PC-3 (cell line): Measurements from ENCODE around the gene R3HDM2. TPM values are rescaled to one million over a fixed set of nuclear protein-coding genes. Genes with fewer than 3 reads are reported as not detected.
"Not testable (repeated sequence)": the region's sequence is repeated elsewhere in the genome, so short reads cannot be mapped to it uniquely, and the experiment has no call there.

Experiments
- ATAC-seq: fragments of 200-7000 bp; cut with Tn5 transposase; 2 replicates; pipeline ENCODE4 v1.9.1; 2020; ENCODE audit warnings: mild to moderate bottlenecking, moderate library complexity
- BruUV-seq: library from RNA; stranded (reverse); fragments of 400-500 nt; replicated peaks from 2 replicates; lab custom pipeline; 2021; lab: Mats Ljungman, UMichigan
- CTCF ChIA-PET: fragments of 300-600 bp; sonication (Branson Sonifier 250); formaldehyde crosslinking; loops from one replicate; lab custom pipeline; 2022; ENCODE audit warnings: antibody characterized with exemption; lab: Charles Lee
- POLR2A ChIA-PET: fragments of 300-600 bp; sonication (Branson Sonifier 250); formaldehyde crosslinking; loops from one replicate; lab custom pipeline; 2022; ENCODE audit warnings: antibody characterized with exemption; ENCODE audit not compliant: unreplicated experiment; lab: Charles Lee
- DNase-seq: peaks from one replicate; pipeline ENCODE4 v3.0.0-alpha.2; 2015
- H2AFZ ChIP-seq: fragments of 300-600 bp; sonication (generic); 2 replicates; pipeline ENCODE4 v1.6.0; 2016; ENCODE audit warnings: antibody characterized with exemption, low read length
- H3F3A ChIP-seq: fragments of 300-600 bp; sonication (generic); one replicate; pipeline ENCODE4 v1.6.0; 2017; ENCODE audit warnings: antibody characterized with exemption, low read length, control low read depth, mild to moderate bottlenecking; ENCODE audit not compliant: unreplicated experiment
- H3K27ac ChIP-seq: fragments of 300-600 bp; sonication (generic); 2 replicates; pipeline ENCODE4 v1.5.1; 2016; ENCODE audit warnings: mild to moderate bottlenecking, low read length
- H3K27me3 ChIP-seq: fragments of 300-600 bp; sonication (generic); 2 replicates; pipeline ENCODE4 v1.6.1; 2016; ENCODE audit warnings: low read length, mixed read lengths
- H3K36me3 ChIP-seq: fragments of 300-600 bp; sonication (generic); 2 replicates; pipeline ENCODE4 v1.6.1; 2016; ENCODE audit warnings: low read depth, mixed run types, low read length, mixed read lengths
- H3K4me1 ChIP-seq: fragments of 300-600 bp; sonication (generic); 2 replicates; pipeline ENCODE4 v1.5.1; 2016; ENCODE audit warnings: low read length; ENCODE audit not compliant: insufficient read depth
- H3K4me2 ChIP-seq: fragments of 300-600 bp; sonication (generic); 2 replicates; pipeline ENCODE4 v1.6.0; 2016; ENCODE audit warnings: low read length
- H3K4me3 ChIP-seq: fragments of 300-600 bp; sonication (generic); 2 replicates; pipeline ENCODE4 v1.5.1; 2016; ENCODE audit warnings: mild to moderate bottlenecking, low read length, mixed read lengths
- H3K79me2 ChIP-seq: fragments of 300-600 bp; sonication (generic); 2 replicates; pipeline ENCODE4 v1.6.1; 2017; ENCODE audit warnings: low read length, mixed read lengths
- H3K9ac ChIP-seq: fragments of 300-600 bp; sonication (generic); 2 replicates; pipeline ENCODE4 v1.6.0; 2016; ENCODE audit warnings: mild to moderate bottlenecking, low read length
- H3K9me2 ChIP-seq: fragments of 300-600 bp; sonication (generic); replicated peaks from 2 replicates; pipeline ENCODE4 v1.6.1; 2016; ENCODE audit warnings: mixed run types, low read length, mixed read lengths
- H3K9me3 ChIP-seq: fragments of 300-600 bp; sonication (generic); 2 replicates; pipeline ENCODE4 v1.6.1; 2016; ENCODE audit warnings: low read length, mixed read lengths
- H4K20me1 ChIP-seq: fragments of 300-600 bp; sonication (generic); 2 replicates; pipeline ENCODE4 v1.6.1; 2016; ENCODE audit warnings: low read length, mixed read lengths
- CTCF ChIP-seq: fragments of 300-600 bp; sonication (generic); conservative IDR thresholded peaks from 2 replicates; pipeline ENCODE4 v1.5.1; 2017; ENCODE audit warnings: antibody characterized with exemption, low read depth, mild to moderate bottlenecking, low read length
- EZH2 ChIP-seq: fragments of 300-600 bp; sonication (generic); IDR thresholded peaks from one replicate; pipeline ENCODE4 v1.6.1; 2017; ENCODE audit warnings: antibody characterized with exemption, mild to moderate bottlenecking, low read length; ENCODE audit not compliant: unreplicated experiment
- EZH2phosphoT487 ChIP-seq: fragments of 300-600 bp; sonication (generic); IDR thresholded peaks from 2 replicates; pipeline ENCODE4 v1.6.1; 2018; ENCODE audit warnings: mild to moderate bottlenecking, antibody characterized with exemption, low read length, borderline replicate concordance
- intact Hi-C: fragments of 100-400 bp; cut with micrococcal nuclease; formaldehyde crosslinking; loops from 2 replicates; pipeline ENCODE4 v1.9.0; 2023
- total RNA-seq: library from RNA; depleted of rRNA; stranded (reverse); fragments of >200 nt; gene quantifications from 2 replicates; pipeline ENCODE4 v1.2.3, GENCODE V29; 2014

R3HDM2 gene
- total RNA-seq, 1 experiment from 2014 or later: 14.0 TPM

- no peak overlapping the region for H3K4me3 ChIP-seq
- H4K20me1 ChIP-seq: no peaks in the 10 kb centered on the region
- H3F3A ChIP-seq: no peaks in the 10 kb centered on the region
- no peaks in the 10 kb centered on the region for H3K4me1 ChIP-seq
- no peaks in the 10 kb centered on the region for H3K9me2 ChIP-seq
- no peak overlapping the region for H2AFZ ChIP-seq
- no peaks in the 10 kb centered on the region for H3K79me2 ChIP-seq
- no peak overlapping the region for H3K27ac ChIP-seq
- H3K9ac ChIP-seq: no peak overlapping the region
- H3K36me3 ChIP-seq: peaks cover 5% of the 10 kb centered on the region; the same call in 1 of the 2 replicates
- no peak for DNase-seq
- TF ChIP-seq CTCF (no peak), EZH2phosphoT487 (no peak), EZH2 (no peak)
- ATAC-seq: no peak
- no peak overlapping the region for H3K4me2 ChIP-seq
- intact Hi-C loops: loop anchor here (10.0 kb wide), 1 partner anchor 52 kb away; no protein-coding TSS in a partner anchor
- no peaks in the 10 kb centered on the region for H3K9me3 ChIP-seq
- ChIA-PET CTCF (interaction anchor here (0.6 kb wide), 1 partner anchor 10 kb away, joined by 5 read pairs; no protein-coding TSS in a partner anchor), POLR2A (no interaction called here)
- BruUV-seq: no TSS peak
- H3K27me3 ChIP-seq: no peaks in the 10 kb centered on the region
These were observed 63.7 kb downstream of the R3HDM2 start for GRCh38 chr12:57367121-57367520.

GRCh38 chr12:57366315-57366714 is 64.5 kb downstream of the R3HDM2 start:
- intact Hi-C loops: loop anchor here (10.0 kb wide), 1 partner anchor 52 kb away; no protein-coding TSS in a partner anchor
- Histone ChIP-seq H3K36me3 (peaks cover 5% of the 10 kb centered on the region; the same call in 1 of the 2 replicates), H3K27me3 (no peaks in the 10 kb centered on the region), H3K9me2 (no peaks in the 10 kb centered on the region), H3K9ac (no peak overlapping the region), H4K20me1 (no peaks in the 10 kb centered on the region), H2AFZ (no peak overlapping the region), H3K4me1 (no peaks in the 10 kb centered on the region), H3F3A (no peaks in the 10 kb centered on the region), H3K4me2 (no peak overlapping the region), H3K79me2 (no peaks in the 10 kb centered on the region), H3K9me3 (no peaks in the 10 kb centered on the region), H3K4me3 (no peak overlapping the region), H3K27ac (no peak overlapping the region)
- no TSS peak for BruUV-seq
- ChIA-PET CTCF (no interaction called here), POLR2A (no interaction called here)
- no peak for DNase-seq
- no peak for ATAC-seq
- TF ChIP-seq EZH2 (no peak), CTCF (no peak), EZH2phosphoT487 (no peak)

GRCh38 chr12:57364156-57364555 is 66.7 kb downstream of the R3HDM2 start:
- H3K36me3 ChIP-seq, H3K79me2 ChIP-seq, H3K9ac ChIP-seq, DNase-seq, H2AFZ ChIP-seq, ATAC-seq, H3K4me2 ChIP-seq, H3K4me3 ChIP-seq, BruUV-seq, H3K4me1 ChIP-seq, H3K27me3 ChIP-seq, H3F3A ChIP-seq, H3K9me2 ChIP-seq, CTCF ChIA-PET, H4K20me1 ChIP-seq, H3K27ac ChIP-seq, H3K9me3 ChIP-seq, POLR2A ChIA-PET: not testable (repeated sequence)
- intact Hi-C loops: loop anchor here (10.0 kb wide), 1 partner anchor 49 kb away; no protein-coding TSS in a partner anchor
